ENCODE results near the gene SNAI3.
A peak's percentile ranks its signal among the peaks of the same experiment; 100 is the strongest.
"Not testable (repeated sequence)": the region's sequence is repeated elsewhere in the genome, so short reads cannot be mapped to it uniquely, and the experiment has no call there.

Gene SNAI3

GRCh38 chr16:88676502-88677242 is 9.6 kb downstream of the SNAI3 start:
- no peak overlapping the region for H3K4me3 ChIP-seq (ENCODE audit: low read depth, low read length)
- no peak for TF ChIP-seq CTCF (conservative IDR thresholded peaks at IDR 0.05; ENCODE audit: low read depth, low read length)
- no peak for DNase-seq (ENCODE audit: low read depth)

DNA sequence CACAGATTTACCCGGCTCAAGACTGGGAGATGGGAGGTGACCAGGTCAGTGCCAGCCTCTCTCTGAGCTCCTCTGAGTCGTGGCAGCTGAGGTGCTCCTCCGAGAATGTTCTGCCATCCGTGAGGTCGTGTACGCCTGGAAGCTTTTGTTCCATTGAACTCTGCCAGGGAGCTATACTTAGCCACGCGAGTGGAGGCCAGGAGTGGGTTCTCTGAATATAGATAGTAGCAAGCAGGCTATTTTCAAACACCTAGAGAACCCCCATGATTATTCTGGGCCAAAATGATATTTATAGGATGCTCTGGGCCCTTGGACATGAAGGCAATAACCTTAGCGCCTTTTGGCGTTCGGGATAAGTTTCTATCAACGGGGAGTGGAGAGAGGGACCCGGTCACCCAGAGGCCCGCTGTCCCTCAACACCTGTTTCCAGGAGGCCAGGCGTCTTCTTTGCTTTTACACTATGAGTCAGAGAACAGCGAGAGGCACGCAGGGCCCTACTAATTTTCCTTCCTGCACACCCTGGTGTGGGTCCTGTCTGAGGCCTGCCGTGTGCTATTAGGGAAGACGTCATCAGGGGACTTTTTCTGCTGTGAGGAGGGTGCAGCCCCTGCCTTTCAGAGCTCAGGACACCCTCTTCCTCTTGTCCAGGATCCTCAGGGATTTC is 12.5 kb downstream of the SNAI3 start:
- no peak for TF ChIP-seq CTCF (conservative IDR thresholded peaks at IDR 0.05; ENCODE audit: low read depth, low read length)
- no peak overlapping the region for H3K4me3 ChIP-seq (ENCODE audit: low read depth, low read length)
- no peak for DNase-seq (ENCODE audit: low read depth)

GRCh38 chr16:88672776-88673175 is 13.5 kb downstream of the SNAI3 start:
- H3K4me3 ChIP-seq (ENCODE audit: low read depth, low read length): no peak overlapping the region
- peak; percentile 40 for TF ChIP-seq CTCF (conservative IDR thresholded peaks at IDR 0.05; ENCODE audit: low read depth, low read length)
- DNase-seq (ENCODE audit: low read depth): no peak

- no peak for DNase-seq (ENCODE audit: low read depth)
- no peak for TF ChIP-seq CTCF (conservative IDR thresholded peaks at IDR 0.05; ENCODE audit: low read depth, low read length)
- no peak overlapping the region for H3K4me3 ChIP-seq (ENCODE audit: low read depth, low read length)
Observed at GRCh38 chr16:88671806-88672205, 14.5 kb downstream of the SNAI3 start.

DNA sequence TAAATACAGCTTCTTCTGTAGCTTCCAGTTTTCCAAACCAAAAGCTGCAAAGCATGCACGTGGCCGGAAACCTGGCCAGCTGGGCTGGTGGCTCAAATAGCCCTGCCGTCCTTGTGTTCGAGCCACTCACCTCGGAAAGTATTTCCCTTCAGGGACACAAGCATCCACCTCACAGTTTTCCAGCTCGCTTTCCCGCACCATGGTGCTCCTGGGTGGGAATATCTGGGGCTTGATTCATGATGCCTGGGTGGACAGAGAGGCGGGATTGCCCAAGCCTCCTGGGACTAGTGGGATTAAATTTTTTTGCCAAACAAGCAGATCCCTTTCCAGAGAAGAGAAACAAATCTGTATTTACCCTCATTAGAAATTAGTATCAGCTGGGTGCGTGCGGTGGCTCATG is 16.3 kb downstream of the SNAI3 start:
- no peak for DNase-seq (ENCODE audit: low read depth)
- no peak for TF ChIP-seq CTCF (conservative IDR thresholded peaks at IDR 0.05; ENCODE audit: low read depth, low read length)
- H3K4me3 ChIP-seq (ENCODE audit: low read depth, low read length): no peak overlapping the region

DNA sequence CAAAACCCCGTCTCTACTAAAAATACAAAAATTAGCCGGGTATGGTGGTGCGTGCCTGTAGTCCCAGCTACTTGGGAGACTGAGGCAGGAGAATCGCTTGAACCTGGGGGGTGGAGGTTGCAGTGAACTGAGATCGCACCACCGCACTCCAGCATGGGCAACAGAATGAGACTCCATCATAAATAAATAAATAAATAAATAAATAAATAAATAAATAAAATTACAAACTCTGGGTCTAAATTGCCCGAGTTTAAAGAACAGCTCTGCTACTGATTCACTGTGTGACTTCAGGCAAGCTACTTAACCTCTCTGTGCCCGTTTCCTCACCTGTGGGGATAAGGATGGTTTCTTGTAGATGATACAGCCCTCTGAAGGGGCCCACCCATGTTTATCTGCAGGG is 16.8 kb downstream of the SNAI3 start:
- not testable (repeated sequence) for DNase-seq (ENCODE audit: low read depth); H3K4me3 ChIP-seq (ENCODE audit: low read depth, low read length)

DNA sequence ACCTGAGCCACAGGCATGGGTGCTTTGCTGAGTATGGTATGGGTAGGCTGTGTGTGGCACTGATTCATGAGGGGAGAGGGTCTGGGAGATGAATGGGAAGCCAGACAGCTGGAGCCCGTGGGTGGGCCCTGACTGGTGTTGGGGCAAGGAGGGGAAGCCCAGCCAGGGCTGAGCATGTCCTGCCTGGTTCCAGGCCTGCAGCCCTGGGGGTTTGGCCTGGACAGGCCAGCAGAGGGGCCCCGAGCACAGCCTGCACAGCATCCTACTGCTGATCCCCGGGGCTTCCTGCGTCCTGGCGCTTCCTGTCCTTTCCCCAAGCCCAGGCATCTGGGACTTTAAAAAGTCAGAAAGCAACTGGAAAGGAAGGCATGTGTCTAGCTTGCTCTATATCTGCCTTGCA is 18.8 kb downstream of the SNAI3 start:
- DNase-seq (ENCODE audit: low read depth): peak; percentile 65
- peak; percentile 64 for TF ChIP-seq CTCF (conservative IDR thresholded peaks at IDR 0.05; ENCODE audit: low read depth, low read length)
- no peak overlapping the region for H3K4me3 ChIP-seq (ENCODE audit: low read depth, low read length)
